Loucy (cell line): ENCODE results near the gene SLC35B2.

Experiments used
- EZH2phosphoT487 ChIP-seq: fragments of 200-600 bp; IDR thresholded peaks from 2 replicates; pipeline ENCODE4 v1.6.1; 2018; ENCODE audit warnings: antibody characterized with exemption, mild to moderate bottlenecking, moderate library complexity, borderline replicate concordance
- TF ChIP-seq, protein P1 (sequence below): fragments of 200-600 bp; sonication (generic); conservative IDR thresholded peaks from 2 replicates; pipeline ENCODE4 v1.5.1; 2014; ENCODE audit warnings: mild to moderate bottlenecking, antibody characterized with exemption, low read length

DNA sequence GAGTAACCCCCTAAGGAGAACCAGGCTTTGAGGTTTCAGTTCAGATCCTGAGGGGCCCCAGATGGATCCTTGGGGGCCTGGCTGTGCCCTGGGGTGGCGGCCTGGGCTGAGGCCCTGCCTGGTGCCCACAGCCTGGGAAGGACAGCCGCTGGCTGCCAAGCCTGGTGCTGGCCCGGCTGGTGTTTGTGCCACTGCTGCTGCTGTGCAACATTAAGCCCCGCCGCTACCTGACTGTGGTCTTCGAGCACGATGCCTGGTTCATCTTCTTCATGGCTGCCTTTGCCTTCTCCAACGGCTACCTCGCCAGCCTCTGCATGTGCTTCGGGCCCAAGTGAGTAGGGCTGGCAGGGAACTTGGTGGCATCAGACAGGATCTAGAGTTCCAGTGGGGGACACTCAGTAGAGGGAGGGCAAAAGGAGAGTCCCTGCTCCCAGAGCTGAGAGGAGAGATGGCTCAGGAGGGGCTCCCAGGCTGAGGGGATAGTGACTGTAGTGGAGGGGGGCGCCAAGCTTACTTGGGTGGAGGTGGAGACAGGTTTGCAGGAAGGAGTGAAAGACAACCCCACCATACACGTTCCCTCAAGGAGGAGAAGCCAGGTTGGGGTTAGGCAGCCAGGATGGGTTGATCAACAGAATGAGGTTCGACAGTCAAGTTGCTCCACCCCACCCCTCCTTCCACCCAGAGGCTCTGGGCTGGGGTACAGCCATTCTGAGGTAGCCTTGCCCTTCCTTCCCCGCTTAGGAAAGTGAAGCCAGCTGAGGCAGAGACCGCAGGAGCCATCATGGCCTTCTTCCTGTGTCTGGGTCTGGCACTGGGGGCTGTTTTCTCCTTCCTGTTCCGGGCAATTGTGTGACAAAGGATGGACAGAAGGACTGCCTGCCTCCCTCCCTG, 24.4 kb downstream of the SLC35B2 start:
- TF ChIP-seq, protein P1, sequence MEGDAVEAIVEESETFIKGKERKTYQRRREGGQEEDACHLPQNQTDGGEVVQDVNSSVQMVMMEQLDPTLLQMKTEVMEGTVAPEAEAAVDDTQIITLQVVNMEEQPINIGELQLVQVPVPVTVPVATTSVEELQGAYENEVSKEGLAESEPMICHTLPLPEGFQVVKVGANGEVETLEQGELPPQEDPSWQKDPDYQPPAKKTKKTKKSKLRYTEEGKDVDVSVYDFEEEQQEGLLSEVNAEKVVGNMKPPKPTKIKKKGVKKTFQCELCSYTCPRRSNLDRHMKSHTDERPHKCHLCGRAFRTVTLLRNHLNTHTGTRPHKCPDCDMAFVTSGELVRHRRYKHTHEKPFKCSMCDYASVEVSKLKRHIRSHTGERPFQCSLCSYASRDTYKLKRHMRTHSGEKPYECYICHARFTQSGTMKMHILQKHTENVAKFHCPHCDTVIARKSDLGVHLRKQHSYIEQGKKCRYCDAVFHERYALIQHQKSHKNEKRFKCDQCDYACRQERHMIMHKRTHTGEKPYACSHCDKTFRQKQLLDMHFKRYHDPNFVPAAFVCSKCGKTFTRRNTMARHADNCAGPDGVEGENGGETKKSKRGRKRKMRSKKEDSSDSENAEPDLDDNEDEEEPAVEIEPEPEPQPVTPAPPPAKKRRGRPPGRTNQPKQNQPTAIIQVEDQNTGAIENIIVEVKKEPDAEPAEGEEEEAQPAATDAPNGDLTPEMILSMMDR: no peak
- TF ChIP-seq EZH2phosphoT487: no peak
